ENCODE results near the gene KIF25. TPM values are rescaled to one million over a fixed set of nuclear protein-coding genes. Genes with fewer than 3 reads are reported as not detected.
A peak's percentile ranks its signal among the peaks of the same experiment; 100 is the strongest.

Gene KIF25
- total RNA-seq, 1 donor from 2014 or later, result not detected

- no peak overlapping the region for H3K27ac ChIP-seq
- H3K4me3 ChIP-seq, result no peak overlapping the region
- TF ChIP-seq POLR2AphosphoS5 (IDR thresholded peaks at IDR 0.05; ENCODE audit: insufficient read depth in 1 of 2, low read depth in 1 of 2) (no peak), POLR2A (IDR thresholded peaks at IDR 0.05) (no peak)
- TF ChIP-seq, protein P1, sequence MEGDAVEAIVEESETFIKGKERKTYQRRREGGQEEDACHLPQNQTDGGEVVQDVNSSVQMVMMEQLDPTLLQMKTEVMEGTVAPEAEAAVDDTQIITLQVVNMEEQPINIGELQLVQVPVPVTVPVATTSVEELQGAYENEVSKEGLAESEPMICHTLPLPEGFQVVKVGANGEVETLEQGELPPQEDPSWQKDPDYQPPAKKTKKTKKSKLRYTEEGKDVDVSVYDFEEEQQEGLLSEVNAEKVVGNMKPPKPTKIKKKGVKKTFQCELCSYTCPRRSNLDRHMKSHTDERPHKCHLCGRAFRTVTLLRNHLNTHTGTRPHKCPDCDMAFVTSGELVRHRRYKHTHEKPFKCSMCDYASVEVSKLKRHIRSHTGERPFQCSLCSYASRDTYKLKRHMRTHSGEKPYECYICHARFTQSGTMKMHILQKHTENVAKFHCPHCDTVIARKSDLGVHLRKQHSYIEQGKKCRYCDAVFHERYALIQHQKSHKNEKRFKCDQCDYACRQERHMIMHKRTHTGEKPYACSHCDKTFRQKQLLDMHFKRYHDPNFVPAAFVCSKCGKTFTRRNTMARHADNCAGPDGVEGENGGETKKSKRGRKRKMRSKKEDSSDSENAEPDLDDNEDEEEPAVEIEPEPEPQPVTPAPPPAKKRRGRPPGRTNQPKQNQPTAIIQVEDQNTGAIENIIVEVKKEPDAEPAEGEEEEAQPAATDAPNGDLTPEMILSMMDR (IDR thresholded peaks at IDR 0.05), result no peak
- peaks cover 24% of the 10 kb centered on the region for H3K4me1 ChIP-seq
- intact Hi-C loops (cut with DNase I), result no loop called here
- H3K27me3 ChIP-seq, result no peaks in the 10 kb centered on the region
- no peaks in the 10 kb centered on the region for H3K36me3 ChIP-seq
- H3K9me3 ChIP-seq, result no peaks in the 10 kb centered on the region
- DNase-seq (ENCODE audit: extremely low spot score in 2 of 2), result peak; percentile 37 to 91
Measured at GRCh38 chr6:168029459-168030217, 32.2 kb downstream of the KIF25 start.

DNA sequence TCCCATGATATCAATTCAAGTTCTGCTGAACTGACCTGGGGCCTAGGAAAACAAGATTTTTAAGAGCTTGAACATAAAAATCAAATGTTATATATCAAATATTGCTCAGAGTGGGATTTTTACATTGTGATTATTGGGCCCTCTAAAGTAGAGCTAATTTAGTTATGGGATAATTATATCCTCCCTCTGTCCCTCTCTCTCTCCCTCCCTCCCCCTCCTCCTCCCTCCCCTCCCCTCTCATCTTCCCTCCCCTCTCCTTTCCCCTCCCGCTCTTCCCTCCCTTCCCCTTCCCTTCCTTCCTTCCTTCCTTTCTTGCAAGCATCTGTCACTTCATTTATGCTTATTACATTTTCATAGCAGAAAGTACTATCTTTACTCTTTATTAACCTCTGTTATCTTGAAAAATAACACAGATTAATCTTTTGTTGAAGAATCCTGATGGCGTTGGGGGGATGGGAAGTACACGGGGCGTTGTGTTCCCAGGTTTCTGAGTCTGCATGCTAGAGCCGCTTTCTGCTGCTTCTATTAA lies 32.8 kb downstream of the KIF25 start:
- Histone ChIP-seq H3K9me3 (no peaks in the 10 kb centered on the region), H3K36me3 (no peaks in the 10 kb centered on the region), H3K4me1 (peaks cover 24% of the 10 kb centered on the region), H3K4me3 (no peak overlapping the region), H3K27me3 (no peaks in the 10 kb centered on the region), H3K27ac (no peak overlapping the region)
- TF ChIP-seq POLR2AphosphoS5 (IDR thresholded peaks at IDR 0.05; ENCODE audit: insufficient read depth in 1 of 2, low read depth in 1 of 2) (no peak), POLR2A (IDR thresholded peaks at IDR 0.05) (no peak)
- TF ChIP-seq, protein P1 (IDR thresholded peaks at IDR 0.05), result no peak
- DNase-seq (ENCODE audit: extremely low spot score in 2 of 2), result no peak
- intact Hi-C loops (cut with DNase I), result no loop called here

- no peaks in the 10 kb centered on the region for H3K36me3 ChIP-seq
- DNase-seq (ENCODE audit: extremely low spot score in 2 of 2), result no peak
- H3K4me3 ChIP-seq, result no peak overlapping the region
- peaks cover 24% of the 10 kb centered on the region for H3K4me1 ChIP-seq
- intact Hi-C loops (cut with DNase I), result no loop called here
- no peak overlapping the region for H3K27ac ChIP-seq
- no peaks in the 10 kb centered on the region for H3K9me3 ChIP-seq
- TF ChIP-seq POLR2AphosphoS5 (IDR thresholded peaks at IDR 0.05; ENCODE audit: insufficient read depth in 1 of 2, low read depth in 1 of 2) (no peak), POLR2A (IDR thresholded peaks at IDR 0.05) (no peak)
- TF ChIP-seq, protein P1 (IDR thresholded peaks at IDR 0.05), result no peak
- no peaks in the 10 kb centered on the region for H3K27me3 ChIP-seq
Measured at GRCh38 chr6:168030908-168031307, 33.4 kb downstream of the KIF25 start.

- Histone ChIP-seq H3K27me3 (no peaks in the 10 kb centered on the region), H3K27ac (peak overlapping the region; percentile 12), H3K9me3 (no peaks in the 10 kb centered on the region), H3K36me3 (no peaks in the 10 kb centered on the region), H3K4me1 (peaks cover 28% of the 10 kb centered on the region), H3K4me3 (no peak overlapping the region)
- intact Hi-C loops (cut with DNase I), result no loop called here
- no peak for TF ChIP-seq POLR2A (IDR thresholded peaks at IDR 0.05)
- TF ChIP-seq, protein P1 (IDR thresholded peaks at IDR 0.05), result no peak
- TF ChIP-seq POLR2AphosphoS5 (IDR thresholded peaks at IDR 0.05; ENCODE audit: insufficient read depth in 1 of 2, low read depth in 1 of 2), result peak in 1 of 2 donors; percentile 31
- DNase-seq (ENCODE audit: extremely low spot score in 2 of 2), result peak; percentile 19 to 74
Measured at GRCh38 chr6:168031411-168031971, 34.0 kb downstream of the KIF25 start.

Measured in vagina (tissue), 2 donors.